ENCODE data around the gene TTK. TPM values are rescaled to one million over a fixed set of nuclear protein-coding genes. Genes with fewer than 3 reads are reported as not detected.

TTK gene
- total and polyA plus RNA-seq, 8 donors, result 0.11 to 0.70 (median 0.22) TPM; not detected in 1

DNA sequence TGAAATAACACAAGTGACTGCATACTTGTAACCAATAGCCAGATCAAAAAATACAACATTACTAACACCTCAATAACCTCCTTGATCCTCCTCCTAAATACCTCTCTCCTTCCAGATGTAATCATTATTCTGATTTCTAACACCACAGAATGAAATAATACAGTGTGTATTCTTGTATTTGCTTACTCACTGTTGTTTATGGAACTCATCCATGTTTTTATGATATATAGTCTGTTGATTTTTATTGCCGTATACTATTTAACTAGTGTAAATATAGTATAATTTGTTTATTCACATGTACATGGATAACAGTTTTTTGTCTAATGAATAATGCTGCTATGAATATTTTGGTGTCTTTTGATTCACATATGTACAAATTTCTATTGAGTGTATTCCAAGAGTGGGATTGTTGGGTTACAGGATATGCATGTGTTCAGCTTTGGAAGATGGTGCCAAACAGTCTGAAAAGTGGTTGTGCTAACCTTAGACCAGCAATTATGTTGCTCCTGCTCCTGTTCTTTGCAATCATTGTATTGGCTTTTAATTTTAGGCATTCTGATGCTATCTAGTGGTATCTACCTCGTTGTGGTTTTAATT, 11.5 kb downstream of the TTK start:
- H3K9me3 ChIP-seq, result no peaks in the 10 kb centered on the region
- intact Hi-C loops (cut with DNase I), result no loop called here
- H3K4me3 ChIP-seq, result no peak overlapping the region
- no peaks in the 10 kb centered on the region for H3K4me1 ChIP-seq
- no peak overlapping the region for H3K27ac ChIP-seq
- peaks cover 0 to 3% (median 0%) of the 10 kb centered on the region in 4 donors for H3K27me3 ChIP-seq
- FAIRE-seq, result no peak
- no peak for DNase-seq
- no peaks in the 10 kb centered on the region for H3K36me3 ChIP-seq
- TF ChIP-seq CTCF (IDR thresholded peaks at IDR 0.05), result no peak
- ATAC-seq, result no peak
- WGBS, 2 donors, result 78 to 80% methylated on average over 2 of the region's 2 CpGs

DNA sequence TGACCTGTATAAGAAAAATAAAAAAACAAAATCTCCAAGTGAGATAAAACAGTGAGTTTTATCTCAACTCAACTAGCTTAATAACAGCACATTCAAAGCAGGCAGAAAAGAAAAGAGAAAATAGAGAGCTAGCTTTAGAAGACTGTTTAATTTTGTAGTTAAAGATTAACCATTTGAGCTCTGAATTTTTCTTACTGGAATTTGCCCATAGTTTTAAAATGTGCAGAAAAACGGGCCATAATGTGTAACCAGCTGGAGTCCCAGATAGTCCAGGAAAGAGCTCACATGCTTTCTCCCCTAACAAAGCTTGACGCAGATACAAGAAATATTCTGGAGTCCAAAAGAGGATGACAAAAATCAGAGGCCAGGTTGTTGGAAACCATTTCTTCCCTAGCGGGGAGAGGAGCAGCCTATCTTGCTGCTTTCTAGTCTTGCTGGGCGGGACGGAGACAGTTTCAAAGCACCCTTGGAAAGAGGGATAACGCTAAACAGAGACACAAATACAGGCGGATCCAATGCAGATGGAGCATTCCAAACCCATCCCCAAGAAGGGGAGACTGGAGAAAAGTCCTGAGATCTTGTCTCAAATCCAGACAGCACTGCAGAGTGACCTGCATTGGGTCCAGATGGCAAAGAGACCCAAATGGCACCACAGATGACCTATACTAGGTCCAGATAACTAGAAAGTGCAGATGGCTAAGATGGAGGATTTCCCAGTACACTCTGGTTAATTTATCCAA, 16.1 kb downstream of the TTK start:
- ATAC-seq (no peak), DNase-seq (no peak), FAIRE-seq (no peak)
- H3K27me3 ChIP-seq, result no peaks in the 10 kb centered on the region
- H3K27ac ChIP-seq, result no peak overlapping the region
- H3K9me3 ChIP-seq, result no peaks in the 10 kb centered on the region
- no peak for TF ChIP-seq CTCF (IDR thresholded peaks at IDR 0.05)
- H3K36me3 ChIP-seq, result no peaks in the 10 kb centered on the region
- WGBS, 2 donors, result 48 to 67% methylated on average over 7 of the region's 7 CpGs
- H3K4me1 ChIP-seq, result no peaks in the 10 kb centered on the region
- intact Hi-C loops (cut with DNase I), result no loop called here
- H3K4me3 ChIP-seq, result no peak overlapping the region

DNA sequence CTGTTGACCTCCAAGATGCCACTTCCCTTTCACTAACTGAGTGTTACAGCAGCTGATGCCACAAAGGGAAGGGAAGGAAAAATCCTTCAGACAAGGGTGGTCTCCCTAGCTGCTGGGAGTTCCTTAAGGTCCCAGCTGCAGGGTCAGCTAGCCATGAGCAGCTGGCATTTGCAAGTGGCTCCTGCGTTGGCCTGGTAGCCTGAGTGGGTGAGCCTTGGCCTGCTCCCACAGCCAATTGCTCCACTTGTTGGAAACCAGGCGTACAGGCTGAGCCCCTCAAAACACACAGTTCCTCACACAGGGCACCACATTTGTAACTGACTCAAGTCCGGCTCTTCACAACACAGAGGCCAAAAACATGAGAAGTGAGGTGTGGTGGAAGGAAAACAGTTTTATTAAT, 16.7 kb downstream of the TTK start:
- Histone ChIP-seq H3K36me3 (no peaks in the 10 kb centered on the region), H3K9me3 (no peaks in the 10 kb centered on the region), H3K27me3 (no peaks in the 10 kb centered on the region), H3K4me3 (no peak overlapping the region), H3K4me1 (no peaks in the 10 kb centered on the region), H3K27ac (no peak overlapping the region)
- intact Hi-C loops (cut with DNase I), result no loop called here
- ATAC-seq, result no peak
- TF ChIP-seq CTCF (IDR thresholded peaks at IDR 0.05), result no peak
- WGBS, 2 donors, result 93 to 99% methylated on average over 3 of the region's 3 CpGs
- FAIRE-seq, result no peak
- no peak for DNase-seq

DNA sequence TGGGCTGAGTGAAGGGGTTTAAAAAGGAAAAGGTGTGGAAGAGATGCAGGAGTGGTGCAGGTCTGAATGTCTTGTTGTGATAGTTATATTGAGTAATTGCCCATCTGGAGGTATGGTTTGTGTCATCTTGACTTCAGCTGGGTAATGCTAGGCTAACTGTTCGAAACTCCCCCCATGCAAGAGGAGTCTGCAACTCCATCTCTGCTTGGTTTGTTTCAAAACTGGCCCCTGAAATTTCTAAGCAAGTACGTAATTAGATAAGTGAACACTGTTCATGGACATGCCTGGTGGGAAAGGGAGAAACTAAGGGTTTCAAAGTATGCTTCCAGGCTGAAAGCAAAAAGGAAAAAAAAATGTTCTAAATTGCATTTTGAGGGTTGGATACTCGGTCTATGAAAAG, 17.1 kb downstream of the TTK start:
- no peak for TF ChIP-seq CTCF (IDR thresholded peaks at IDR 0.05)
- intact Hi-C loops (cut with DNase I), result no loop called here
- Histone ChIP-seq H3K36me3 (no peaks in the 10 kb centered on the region), H3K4me3 (no peak overlapping the region), H3K27ac (no peak overlapping the region), H3K9me3 (no peaks in the 10 kb centered on the region), H3K27me3 (no peaks in the 10 kb centered on the region), H3K4me1 (no peaks in the 10 kb centered on the region)
- FAIRE-seq, result no peak
- ATAC-seq, result no peak
- DNase-seq, result no peak
- WGBS, 2 donors, result 93 to 95% methylated on average over 3 of the region's 3 CpGs

GRCh38 chr6:80022803-80023202, 18.4 kb downstream of the TTK start:
- DNase-seq, result no peak
- no peak overlapping the region for H3K4me3 ChIP-seq
- H3K27me3 ChIP-seq, result no peaks in the 10 kb centered on the region
- TF ChIP-seq CTCF (IDR thresholded peaks at IDR 0.05), result no peak
- no peaks in the 10 kb centered on the region for H3K36me3 ChIP-seq
- H3K9me3 ChIP-seq, result no peaks in the 10 kb centered on the region
- no peak overlapping the region for H3K27ac ChIP-seq
- no peak for ATAC-seq
- intact Hi-C loops (cut with DNase I), result no loop called here
- no peak for FAIRE-seq
- no peaks in the 10 kb centered on the region for H3K4me1 ChIP-seq
- 87 to 93% methylated on average over 4 of the region's 4 CpGs for WGBS, 2 donors
